H1 (cell line): ENCODE results near the gene TCFL5.

Source experiments
- CTCF ChIP-seq, 3 experiments: IDR thresholded peaks; 1 replicate in 2 of 3; 2 replicates in 1 of 3; pipeline versions ENCODE4 v1.5.1 to v1.6.1; 2011; ENCODE audit warnings: low read length in 3 of 3, mild to moderate bottlenecking in 3 of 3, inconsistent platforms in 2 of 3, low read depth in 1 of 3, moderate library complexity in 1 of 3; ENCODE audit not compliant: insufficient read depth in 1 of 3; ENCODE audit errors: control extremely low read depth in 1 of 3
- SIRT6 ChIP-seq: IDR thresholded peaks from one replicate; pipeline ENCODE4 v1.7.1; 2012; ENCODE audit warnings: low read length, inconsistent platforms

GRCh38 chr20:62820208-62820961 lies 41.2 kb downstream of the TCFL5 start:
- TF ChIP-seq CTCF (IDR thresholded peaks at IDR 0.05; ENCODE audit: control extremely low read depth in 1 of 3, insufficient read depth in 1 of 3, low read depth in 1 of 3, low read length in 3 of 3) (no peak), SIRT6 (no peak)
